Retinal pigment epithelial cell (primary cell): Measurements from ENCODE around the gene CCDC117.
"Not testable (repeated sequence)": the region's sequence is repeated elsewhere in the genome, so short reads cannot be mapped to it uniquely, and the experiment has no call there.

ENCODE experiments used
- DNase-seq: peaks from one replicate; pipeline ENCODE4 v3.0.0-alpha.2; 2010; ENCODE audit warnings: low read depth
- H3K4me3 ChIP-seq: 2 replicates; pipeline ENCODE4 v1.5.1; 2011; ENCODE audit warnings: mild to moderate bottlenecking, low read length, control low read depth, moderate library complexity
- CTCF ChIP-seq: conservative IDR thresholded peaks from 2 replicates; pipeline ENCODE4 v1.5.1; 2011; ENCODE audit warnings: low read depth, low read length, control low read depth, inconsistent platforms

CCDC117 gene

GRCh38 chr22:28798810-28799605 lies 26.5 kb downstream of the CCDC117 start:
- H3K4me3 ChIP-seq = peak overlapping the region; percentile 93
- no peak for TF ChIP-seq CTCF
- peak; percentile 42 for DNase-seq

GRCh38 chr22:28799606-28800307 lies 27.3 kb downstream of the CCDC117 start:
- H3K4me3 ChIP-seq = peak overlapping the region; percentile 93
- DNase-seq = peak; percentile 13
- TF ChIP-seq CTCF = no peak

- TF ChIP-seq CTCF = no peak
- DNase-seq = peak; percentile 75
- peak within 1 kb of the TSS; percentile 93 for H3K4me3 ChIP-seq
These were observed 28.0 kb downstream of the CCDC117 start, which contains the start of gene XBP1 for GRCh38 chr22:28800308-28801041. TSS of gene XBP1 (minus strand) at chr22:28800569.

- no peak overlapping the region for H3K4me3 ChIP-seq
- TF ChIP-seq CTCF = no peak
- no peak for DNase-seq
These were observed 29.5 kb downstream of the CCDC117 start for GRCh38 chr22:28801845-28802594.

- no peak for DNase-seq
- no peak overlapping the region for H3K4me3 ChIP-seq
- no peak for TF ChIP-seq CTCF
These were observed 30.2 kb downstream of the CCDC117 start for GRCh38 chr22:28802595-28803123.

DNA sequence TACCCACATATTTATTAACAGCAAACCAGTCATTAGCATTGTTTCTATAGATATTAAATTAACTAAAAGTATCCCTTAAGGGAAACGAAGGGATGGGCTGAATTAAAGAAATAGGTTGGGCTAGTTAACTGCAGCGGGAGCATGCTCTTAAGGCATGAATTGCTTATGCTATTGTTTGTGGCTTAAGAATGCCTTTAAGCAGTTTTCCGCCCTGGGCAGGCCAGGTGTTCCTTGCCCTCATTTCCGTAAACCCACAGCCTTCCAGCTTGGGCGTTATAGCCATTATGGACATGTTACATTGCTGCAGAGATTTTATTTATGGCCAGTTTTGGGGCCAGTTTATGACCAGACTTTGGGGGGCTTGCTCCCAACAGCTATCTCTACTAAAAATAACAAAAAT lies 32.9 kb downstream of the CCDC117 start:
- H3K4me3 ChIP-seq, DNase-seq: not testable (repeated sequence)
